Measurements from ENCODE around the gene ULBP3.

DNA sequence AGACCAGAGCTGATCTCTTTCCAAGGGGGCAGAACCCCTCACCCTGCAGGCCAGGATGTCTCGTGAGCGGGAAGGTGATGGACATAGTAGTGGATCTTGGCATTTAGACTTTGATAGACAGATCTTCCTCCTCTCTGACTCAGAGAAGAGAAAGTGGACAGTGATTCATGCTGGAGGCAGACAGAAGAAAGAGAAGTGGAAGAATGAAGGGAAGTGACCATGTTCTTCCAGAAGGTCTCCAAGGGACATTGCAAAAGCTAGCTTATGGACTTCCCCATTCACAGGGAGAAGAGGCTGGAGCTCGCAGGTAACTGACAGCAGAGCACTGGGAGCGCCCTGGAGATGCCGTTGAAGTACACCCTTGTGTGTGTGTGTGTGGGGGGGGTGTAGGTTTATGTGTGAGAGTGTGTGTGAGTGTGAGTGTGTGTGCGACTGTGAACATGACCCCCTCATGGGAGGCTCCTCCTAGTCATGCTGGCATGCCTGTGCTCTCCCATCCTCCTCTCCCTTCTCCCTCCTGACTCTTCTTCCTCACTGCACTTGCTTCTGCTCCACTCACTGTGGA is 35.6 kb downstream of the ULBP3 start:
- TF ChIP-seq, protein P1, sequence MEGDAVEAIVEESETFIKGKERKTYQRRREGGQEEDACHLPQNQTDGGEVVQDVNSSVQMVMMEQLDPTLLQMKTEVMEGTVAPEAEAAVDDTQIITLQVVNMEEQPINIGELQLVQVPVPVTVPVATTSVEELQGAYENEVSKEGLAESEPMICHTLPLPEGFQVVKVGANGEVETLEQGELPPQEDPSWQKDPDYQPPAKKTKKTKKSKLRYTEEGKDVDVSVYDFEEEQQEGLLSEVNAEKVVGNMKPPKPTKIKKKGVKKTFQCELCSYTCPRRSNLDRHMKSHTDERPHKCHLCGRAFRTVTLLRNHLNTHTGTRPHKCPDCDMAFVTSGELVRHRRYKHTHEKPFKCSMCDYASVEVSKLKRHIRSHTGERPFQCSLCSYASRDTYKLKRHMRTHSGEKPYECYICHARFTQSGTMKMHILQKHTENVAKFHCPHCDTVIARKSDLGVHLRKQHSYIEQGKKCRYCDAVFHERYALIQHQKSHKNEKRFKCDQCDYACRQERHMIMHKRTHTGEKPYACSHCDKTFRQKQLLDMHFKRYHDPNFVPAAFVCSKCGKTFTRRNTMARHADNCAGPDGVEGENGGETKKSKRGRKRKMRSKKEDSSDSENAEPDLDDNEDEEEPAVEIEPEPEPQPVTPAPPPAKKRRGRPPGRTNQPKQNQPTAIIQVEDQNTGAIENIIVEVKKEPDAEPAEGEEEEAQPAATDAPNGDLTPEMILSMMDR (conservative IDR thresholded peaks at IDR 0.05), result no peak
- no peak for TF ChIP-seq ZFX (IDR thresholded peaks at IDR 0.05)
